Transverse colon (tissue), 3 donors: Measurements from ENCODE around the gene UAP1L1.

Source experiments
- EP300 ChIP-seq: sonication (generic); formaldehyde crosslinking; IDR thresholded peaks from one replicate; pipeline ENCODE4 v1.6.1; 2017; ENCODE audit warnings: antibody characterized with exemption, low read depth
- TF ChIP-seq, protein P1 (sequence below), 5 experiments: fragments of 200-600 bp in 3 of 5; fragments of 450-650 bp in 2 of 5; sonication (generic) in 3 of 5; IDR thresholded peaks; 1 replicate in 2 of 5; 2 replicates in 3 of 5; pipeline ENCODE4 v1.5.1; 2016 to 2017; ENCODE audit warnings: antibody characterized with exemption in 5 of 5, inconsistent platforms in 3 of 5, mild to moderate bottlenecking in 2 of 5, moderate library complexity in 1 of 5

DNA sequence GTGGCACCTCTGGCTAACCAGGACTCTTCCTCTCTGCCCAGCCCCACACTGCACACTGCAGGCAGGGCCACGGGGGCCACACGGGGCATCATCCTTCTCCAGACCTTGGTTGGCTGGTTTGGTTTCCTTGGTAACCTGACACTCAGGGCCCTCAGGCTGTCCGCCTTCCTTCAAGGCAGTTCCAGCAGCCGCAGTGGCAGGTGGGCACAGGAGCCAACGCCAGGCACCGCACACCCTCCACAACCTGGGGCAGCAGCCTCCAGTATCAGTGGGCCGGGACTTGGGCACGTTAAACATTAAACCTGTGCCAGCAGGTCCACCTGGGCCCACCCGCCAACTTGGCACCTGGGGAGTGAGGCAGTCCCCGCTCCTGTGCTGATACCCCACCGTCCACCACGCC lies 33.3 kb upstream of the UAP1L1 start:
- TF ChIP-seq, protein P1, sequence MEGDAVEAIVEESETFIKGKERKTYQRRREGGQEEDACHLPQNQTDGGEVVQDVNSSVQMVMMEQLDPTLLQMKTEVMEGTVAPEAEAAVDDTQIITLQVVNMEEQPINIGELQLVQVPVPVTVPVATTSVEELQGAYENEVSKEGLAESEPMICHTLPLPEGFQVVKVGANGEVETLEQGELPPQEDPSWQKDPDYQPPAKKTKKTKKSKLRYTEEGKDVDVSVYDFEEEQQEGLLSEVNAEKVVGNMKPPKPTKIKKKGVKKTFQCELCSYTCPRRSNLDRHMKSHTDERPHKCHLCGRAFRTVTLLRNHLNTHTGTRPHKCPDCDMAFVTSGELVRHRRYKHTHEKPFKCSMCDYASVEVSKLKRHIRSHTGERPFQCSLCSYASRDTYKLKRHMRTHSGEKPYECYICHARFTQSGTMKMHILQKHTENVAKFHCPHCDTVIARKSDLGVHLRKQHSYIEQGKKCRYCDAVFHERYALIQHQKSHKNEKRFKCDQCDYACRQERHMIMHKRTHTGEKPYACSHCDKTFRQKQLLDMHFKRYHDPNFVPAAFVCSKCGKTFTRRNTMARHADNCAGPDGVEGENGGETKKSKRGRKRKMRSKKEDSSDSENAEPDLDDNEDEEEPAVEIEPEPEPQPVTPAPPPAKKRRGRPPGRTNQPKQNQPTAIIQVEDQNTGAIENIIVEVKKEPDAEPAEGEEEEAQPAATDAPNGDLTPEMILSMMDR (IDR thresholded peaks at IDR 0.05) = no peak
- no peak for TF ChIP-seq EP300
